Stimulated activated CD8-positive, alpha-beta memory T cell treated with anti-CD3 and anti-CD28 coated beads, Interleukin-4, amount 100 ng/mL, for 4 hours (primary cell): ENCODE results near the gene EHD2.

ENCODE experiments used
- DNase-seq, 2 donors: peaks; one replicate each; pipeline ENCODE4 v3.0.0-alpha.2; 2020; ENCODE audit warnings: low read depth in 2 of 2, low spot score in 1 of 2

EHD2 gene

DNA sequence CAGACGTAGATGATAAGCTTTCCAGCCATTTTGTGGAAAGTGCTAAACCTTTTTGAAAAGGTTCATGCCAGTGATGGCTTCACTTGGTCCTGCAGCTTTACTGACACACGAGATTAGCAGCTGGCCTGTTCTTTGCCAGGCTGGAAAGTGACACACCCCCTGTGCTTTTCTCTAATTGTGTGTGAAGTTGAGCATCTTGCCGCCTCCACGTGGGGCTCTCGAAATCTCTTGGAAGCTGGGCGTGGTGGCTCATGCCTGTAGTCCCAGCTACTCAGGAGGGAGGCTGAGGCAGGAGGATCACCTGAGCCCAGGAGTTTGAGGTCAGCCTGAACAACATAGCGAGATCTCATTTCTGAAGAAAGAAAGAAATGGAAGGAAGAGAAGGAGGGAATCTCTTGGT is 25.3 kb upstream of the EHD2 start:
- DNase-seq: no peak

DNA sequence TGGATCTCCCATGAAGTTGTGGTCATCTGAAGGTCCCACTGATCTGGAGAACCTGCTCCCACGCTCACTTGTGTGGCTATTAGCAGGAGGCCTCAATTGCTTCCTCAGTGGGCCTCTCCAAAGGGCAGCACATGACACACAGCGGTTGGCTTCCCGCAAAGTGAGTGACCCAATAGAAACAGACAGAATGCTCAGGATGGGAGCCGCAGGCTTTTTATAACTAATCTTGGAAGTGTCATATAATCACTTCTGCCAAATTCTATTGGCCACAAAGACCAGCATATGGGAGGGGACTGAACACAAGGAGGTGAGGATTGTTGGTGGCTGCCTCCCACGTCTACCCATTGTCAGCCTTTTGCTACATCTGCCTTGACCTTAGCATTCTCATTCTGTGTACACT is 22.1 kb upstream of the EHD2 start:
- DNase-seq: no peak

DNA sequence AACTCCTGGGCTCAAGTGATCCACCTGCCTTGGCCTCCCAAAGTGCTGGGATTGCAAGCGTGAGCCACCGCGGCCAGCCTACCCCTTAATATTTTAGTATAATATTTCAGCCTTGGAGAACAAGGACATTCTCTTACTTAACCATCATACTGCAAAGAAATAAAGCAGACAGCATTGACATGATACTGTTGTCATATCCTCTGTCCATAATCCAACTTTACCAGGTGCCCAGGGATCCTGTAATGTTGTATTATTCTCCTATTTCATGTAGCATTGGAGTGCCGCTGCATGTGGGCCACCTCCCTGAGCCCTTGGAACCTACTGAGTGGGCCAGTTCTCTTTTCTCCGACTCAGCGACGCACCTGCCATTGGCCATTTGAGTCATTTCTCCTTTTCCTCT is 21.4 kb upstream of the EHD2 start:
- DNase-seq: no peak

DNA sequence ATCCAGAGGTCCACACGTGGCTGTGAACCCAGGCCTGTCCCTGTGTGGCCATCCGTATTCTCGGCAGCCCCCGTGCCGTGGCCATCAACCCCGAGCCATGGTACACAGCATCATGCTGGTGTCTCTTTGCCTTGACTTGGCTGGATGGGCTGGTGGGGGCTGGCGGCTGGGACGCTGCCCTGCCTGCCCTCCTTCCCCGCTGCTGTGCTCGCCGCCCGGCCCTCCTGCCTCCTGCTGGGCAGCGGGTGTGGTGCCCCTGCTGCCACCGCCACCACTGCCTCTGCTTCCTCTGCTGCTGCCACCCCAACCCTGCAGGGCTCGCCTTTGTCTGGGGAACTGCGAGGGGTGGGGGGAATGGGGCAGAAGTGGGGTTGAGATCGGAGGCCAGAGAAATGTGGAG is 19.7 kb upstream of the EHD2 start:
- DNase-seq: no peak

DNA sequence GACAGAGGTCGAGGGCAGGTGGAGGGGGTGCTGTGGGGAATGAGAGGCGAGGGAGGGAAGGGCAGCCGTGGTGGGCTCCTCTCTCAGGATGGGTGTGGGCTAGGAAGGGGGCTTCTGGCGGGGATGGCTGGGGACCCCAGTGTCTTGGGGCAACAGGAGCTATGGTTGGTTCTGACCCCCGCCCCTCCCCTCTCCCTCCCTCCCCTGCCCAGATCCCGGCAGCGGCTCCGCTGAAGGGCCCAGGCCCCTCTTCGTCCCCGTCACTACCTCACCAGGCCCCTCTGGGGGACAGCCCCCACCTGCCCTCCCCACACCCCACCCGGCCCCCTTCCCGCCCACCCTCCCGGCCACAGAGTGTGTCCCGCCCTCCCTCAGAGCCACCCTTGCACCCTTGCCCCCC is 19.3 kb upstream of the EHD2 start:
- DNase-seq: no peak

DNA sequence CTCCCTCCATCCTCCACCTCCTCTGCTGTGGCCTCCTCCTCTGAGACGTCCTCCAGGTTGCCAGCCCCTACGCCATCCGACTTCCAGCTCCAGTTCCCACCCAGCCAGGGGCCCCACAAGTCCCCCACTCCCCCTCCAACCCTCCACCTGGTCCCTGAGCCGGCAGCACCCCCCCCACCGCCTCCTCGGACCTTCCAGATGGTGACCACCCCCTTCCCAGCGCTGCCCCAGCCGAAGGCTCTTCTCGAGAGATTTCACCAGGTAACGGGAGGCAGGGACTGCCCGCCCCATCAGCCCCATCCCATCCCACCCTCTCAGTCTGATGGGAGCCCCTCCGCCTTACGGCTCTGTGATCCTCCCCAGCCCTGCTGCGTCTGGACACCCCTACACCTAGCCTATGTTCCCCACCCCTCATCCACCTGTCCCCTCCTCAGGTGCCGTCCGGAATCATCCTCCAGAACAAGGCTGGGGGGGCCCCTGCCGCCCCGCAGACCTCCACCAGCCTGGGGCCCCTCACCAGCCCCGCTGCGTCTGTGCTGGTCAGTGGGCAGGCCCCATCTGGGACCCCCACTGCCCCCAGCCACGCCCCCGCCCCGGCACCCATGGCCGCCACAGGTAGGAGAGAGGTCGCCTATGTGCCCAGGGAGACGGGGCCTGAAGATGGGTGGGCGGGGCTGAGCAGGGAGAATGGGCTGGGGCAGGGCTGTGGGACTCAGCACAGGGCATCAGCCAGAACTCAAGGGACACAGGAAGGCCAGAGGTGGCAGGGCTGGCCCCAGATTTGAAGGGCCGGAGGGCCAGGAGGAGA is 18.6 kb upstream of the EHD2 start:
- DNase-seq: no peak

DNA sequence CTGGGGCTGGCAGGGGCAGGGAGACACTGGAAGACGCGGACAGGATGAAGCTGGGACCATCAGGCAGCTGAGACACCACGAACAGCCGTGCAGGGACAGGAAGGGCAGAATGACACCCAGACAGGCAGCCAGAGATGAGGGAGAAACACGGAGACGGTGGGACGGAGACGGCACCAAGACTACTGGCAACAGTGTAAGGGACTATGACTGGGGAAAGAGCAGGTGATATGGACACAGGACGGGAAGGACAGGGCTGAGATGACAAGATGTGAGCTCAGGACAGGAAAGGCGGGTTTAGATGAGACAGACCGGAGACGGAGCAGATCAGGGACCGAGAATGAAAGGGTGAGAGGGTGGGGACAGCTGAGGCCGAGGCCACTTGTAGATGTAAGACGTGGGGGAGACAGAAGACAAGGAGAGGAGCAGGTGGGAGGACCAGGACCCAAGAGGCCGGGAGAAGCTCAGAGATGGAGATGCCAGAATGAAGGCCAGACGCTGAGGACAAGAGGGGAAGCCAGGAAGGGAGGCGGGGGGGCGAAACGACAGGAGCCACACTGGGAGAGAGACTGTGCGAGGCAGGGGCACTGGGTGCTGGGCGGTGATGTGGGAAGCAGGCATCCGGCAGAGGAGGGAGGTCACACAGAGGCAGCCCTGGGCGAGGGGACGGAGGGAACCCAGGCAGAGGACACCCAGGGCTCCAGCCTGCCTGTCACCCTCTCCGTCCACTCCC is 17.5 kb upstream of the EHD2 start:
- DNase-seq: no peak

DNA sequence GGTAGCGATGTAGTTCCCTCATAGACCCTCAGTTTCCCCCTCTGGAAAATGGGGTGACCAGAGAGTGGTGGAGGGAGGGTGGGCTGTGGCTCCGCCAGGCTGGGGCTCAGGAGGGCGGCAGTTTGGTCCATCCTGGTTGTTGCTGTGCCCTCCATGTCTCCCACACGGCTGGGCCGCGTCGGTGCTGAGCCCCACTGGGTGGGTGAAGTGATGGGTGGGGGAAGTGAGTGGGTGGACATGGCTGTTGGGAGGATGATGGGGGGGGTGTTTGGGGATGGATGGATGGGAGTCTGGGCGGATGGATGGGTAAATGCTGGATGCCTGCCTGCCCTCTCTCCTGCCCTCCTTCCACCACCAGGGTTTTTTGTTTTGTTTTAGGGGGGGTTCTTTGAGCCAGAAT is 16.6 kb upstream of the EHD2 start:
- DNase-seq: no peak

DNA sequence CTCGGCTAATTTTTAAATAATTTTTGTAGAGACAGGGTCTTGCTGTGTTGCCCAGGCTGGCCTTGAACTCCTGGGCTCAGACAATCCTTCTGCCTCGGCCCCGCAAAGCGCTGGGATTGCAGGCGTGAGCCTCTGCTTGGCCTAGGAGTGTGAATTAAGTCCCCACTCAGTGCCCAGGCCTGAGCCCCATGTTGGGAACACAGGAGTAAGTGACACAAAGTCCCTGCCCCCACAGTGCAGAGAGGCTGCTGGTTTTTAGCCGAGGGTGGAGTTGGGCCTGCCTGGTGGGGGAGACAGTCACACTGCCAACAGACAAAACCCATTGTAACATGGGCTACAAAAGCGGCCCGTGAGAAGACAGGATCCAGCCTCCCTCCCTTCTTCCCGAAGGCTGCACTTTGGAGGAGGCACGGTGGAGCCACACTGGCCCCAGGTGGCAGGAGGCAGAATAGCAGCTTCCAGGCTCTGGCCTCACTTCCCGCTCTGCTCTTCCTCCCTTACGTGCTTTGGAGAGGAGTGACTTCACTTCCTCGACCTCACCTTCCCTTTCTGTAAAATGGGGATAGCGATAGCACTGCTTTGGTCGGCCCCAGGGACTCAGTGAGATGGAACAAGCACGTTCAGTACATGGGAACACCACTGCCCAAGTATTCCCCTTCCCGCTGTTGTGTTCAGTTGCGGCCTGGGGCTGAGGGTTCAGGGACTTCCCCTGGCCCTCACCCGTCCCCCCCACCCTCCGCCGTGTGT is 15.2 kb upstream of the EHD2 start:
- DNase-seq: peak in 1 of 2 donors; percentile 8

DNA sequence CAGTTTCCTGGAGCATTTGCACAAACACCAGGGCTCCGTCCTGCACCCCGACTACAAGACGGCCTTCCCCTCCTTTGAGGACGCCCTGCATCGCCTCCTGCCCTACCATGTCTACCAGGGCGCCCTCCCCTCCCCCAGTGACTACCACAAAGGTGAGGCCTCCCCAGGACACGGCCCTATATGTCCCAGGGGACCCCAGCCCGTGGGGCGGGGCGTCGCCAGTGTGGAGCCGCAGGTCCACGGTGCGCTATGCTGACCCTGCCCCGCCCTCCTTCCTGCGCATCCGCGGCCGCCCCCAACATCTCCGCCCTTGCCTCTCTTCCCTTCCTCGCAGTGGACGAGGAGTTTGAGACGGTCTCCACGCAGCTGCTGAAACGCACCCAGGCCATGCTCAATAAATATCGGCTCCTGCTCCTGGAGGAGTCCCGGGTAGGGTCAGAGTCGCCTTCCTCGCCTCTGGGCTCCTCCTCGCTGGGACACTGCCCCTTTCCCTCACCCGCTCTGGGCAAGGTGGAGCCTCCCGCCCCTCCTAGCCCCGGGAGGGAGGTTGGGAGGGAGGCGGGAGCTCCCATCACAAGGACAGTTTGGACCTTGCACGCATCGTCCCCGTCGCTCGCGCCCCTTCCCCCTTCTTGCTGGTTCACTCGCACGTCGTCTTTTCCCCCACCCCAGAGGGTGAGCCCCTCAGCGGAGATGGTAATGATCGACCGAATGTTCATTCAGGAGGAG is 14.4 kb upstream of the EHD2 start:
- no peak for DNase-seq

DNA sequence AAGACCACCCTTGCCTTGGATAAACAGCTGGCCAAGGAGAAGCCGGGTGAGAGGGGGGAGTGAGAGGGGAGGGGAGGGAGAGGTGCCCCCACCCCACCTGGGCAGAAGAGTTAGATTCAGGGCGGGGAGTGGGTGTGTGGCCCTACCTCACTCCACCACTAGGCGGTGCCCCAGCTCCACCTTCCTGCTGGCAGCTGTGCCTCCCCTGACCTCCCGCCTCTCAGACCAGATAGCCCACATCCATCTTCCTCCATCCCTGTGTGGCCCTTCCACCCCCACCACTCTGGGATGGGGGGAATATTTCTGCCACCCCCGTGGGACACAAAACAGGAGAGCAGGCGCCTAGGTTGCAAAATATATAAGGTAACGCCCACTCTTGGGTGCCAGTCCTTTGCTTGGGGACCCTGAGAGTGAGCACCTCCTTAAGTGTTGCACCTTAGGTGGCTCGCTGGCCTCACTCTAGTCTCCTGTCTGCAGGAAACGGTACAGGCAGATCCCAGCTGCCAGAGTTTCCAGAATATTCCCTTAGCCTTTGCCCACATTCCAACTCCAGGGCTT is 13.8 kb upstream of the EHD2 start:
- peak in 1 of 2 donors; percentile 18 for DNase-seq

DNA sequence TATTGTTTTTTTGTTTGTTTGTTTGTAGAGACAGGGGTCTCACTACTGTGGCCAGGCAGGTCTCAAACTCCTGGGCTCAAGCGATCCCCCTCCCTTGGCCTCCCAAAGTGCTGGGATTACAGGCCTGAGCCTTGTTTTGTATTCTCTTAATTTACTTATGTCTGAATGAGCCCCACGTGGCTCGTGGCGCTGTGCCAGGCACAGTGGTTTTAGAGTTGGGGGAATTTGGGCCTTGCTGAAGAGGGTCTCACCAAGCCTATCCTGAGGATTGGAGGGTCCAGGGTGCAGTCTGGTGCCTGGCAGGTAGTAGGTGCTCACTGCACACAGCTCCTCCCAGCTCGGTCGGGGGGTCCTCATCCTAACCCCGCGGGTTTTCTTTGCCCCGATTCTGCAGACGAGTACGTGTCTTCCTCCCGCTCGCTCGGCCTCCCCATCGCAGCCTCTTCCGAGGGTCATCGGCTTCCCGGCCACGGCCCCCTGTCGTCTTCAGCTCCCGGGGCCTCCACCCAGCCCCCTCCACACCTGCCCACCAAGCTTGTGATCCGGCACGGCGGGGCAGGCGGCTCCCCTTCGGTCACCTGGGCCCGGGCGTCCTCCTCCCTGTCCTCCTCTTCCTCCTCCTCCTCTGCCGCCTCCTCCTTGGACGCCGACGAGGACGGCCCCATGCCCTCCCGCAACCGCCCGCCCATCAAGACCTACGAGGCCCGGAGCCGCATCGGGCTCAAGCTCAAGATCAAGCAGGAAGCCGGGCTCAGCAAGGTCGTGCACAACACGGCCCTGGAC is 12.1 kb upstream of the EHD2 start:
- DNase-seq: no peak

DNA sequence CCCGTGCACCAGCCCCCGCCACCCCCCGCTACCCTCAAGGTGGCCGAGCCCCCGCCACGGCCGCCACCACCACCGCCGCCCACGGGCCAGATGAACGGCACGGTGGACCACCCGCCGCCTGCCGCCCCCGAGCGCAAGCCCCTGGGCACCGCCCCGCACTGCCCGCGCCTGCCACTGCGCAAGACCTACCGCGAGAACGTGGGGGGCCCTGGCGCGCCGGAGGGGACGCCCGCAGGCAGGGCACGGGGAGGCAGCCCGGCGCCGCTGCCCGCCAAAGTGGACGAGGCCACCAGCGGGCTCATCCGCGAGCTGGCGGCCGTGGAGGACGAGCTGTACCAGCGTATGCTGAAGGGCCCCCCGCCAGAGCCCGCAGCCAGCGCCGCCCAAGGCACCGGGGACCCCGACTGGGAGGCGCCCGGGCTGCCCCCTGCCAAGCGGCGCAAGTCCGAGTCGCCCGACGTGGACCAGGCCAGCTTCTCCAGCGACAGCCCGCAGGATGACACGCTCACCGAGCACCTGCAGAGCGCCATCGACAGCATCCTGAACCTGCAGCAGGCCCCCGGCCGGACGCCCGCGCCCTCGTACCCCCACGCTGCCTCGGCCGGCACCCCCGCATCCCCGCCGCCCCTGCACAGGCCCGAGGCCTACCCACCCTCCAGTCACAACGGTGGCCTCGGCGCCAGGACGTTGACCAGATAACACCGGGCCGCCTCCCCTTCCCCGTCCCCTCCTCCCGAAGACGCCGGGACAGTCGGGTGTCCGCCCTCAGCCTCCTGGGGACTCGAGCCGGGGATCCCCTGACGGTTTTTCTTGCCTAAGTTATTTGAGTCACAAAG is 11.3 kb upstream of the EHD2 start:
- no peak for DNase-seq

DNA sequence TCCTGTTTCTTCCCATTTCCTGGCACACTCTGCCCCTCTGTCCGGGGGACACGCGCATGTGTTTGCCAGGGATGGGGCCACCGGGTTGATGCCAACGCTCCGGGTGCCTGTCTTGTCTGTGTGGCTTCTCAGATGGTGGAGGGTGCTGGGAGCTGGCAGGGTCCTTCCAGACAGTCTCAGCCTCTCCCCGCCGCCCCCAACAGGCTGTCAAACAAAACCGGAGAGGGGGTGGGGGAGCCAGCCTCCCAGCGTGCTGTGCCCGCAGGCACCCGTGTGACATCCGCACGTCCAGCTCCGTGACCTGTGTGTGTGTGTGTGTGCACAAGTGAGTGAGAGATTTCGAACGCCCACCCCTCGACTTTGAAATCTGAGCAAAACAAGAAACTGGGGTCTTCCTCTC is 10.6 kb upstream of the EHD2 start:
- DNase-seq: no peak

DNA sequence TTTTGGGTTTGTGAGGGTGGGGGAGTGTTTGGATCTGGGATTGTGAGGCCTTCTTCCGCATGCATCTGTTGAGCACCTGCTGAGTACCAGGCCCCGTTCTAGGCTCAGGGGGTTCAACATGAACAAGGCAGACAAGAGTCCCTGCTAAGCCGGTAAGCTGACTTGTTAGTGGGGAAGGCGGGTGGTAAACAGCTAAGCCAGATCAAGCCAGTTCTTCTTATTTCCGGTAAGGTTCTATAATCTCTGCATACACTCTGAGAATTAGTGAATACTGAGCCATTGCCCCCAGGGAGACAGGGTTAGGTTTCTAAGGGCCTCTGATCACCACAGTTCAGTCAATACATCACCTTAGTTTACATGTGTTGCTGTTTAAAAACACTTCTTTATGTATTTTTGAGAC is 9.9 kb upstream of the EHD2 start:
- no peak for DNase-seq

DNA sequence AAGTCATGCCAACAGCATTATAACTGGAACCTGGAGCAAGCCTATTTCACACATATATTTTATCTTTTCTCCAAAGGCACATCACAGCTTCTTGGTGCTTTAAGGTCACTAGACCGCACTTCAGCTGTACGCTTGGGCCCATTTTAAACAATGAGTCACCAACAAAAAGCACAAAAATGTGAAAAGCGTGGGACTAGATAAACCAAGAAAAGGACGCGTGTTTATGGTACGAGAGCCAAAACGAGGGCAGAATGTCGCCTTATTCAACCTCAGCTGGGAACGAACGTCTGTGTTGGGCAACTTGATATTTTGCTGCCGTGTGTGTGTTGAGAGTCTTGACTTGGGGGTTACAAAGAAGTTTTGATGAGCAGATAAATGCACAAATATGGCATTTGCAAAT is 9.2 kb upstream of the EHD2 start:
- no peak for DNase-seq

DNA sequence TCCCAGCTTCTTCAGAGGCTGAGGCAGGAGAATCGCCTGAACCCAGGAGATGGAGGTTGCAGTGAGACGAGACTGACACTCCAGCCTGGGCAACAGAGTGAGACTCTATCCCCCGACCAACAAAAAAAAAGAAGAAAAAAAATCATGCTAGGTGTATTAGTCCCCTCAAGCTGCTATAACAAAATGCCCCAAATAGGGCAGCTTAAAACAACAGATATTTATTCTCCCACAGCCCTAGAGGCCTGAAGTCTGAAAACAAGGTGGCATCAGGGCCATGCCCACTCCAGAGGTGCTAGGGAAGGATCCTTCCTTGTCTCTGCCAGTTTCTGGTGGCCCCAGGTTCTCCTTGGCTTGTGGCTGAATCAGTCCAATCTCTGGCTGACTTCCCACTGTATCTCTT is 8.6 kb upstream of the EHD2 start:
- no peak for DNase-seq

DNA sequence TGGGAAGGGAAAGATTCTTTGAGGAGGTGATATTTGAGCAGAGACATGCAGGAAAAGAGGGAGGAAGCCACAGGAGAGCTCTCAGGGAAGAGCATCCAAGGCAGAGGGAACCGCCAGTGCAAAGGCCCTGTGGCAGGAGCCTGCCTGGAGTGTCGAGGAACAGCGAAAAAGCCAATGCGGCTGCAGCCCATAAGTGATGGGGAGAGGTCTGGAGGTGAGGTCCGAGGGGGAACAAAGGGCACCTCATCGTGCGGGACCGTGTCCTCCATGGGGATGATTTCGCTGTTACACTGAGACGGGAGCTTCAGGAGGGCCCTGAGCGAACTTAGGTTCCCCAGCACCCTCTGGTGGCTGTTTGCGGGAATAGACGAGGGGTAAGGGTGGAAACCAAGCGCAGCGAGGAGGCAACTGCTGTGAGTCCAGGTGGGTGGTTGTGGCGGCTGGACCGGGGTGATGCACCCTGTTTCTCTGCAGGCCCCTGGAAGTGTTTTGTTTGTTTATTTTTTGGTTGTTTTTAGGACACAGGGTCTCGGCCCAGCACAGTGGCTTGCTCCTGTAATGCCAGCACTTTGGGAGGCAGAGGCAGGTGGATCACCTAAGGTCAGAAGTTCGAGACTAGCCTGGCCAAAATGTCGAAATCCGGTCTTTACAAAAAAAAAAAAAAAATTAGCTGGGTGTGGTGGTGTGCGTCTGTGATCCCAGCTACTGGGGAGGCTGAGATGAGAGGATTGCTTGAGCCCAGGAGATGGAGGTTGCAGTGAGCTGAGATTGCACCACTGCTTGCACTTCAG is 5.9 kb upstream of the EHD2 start:
- DNase-seq: peak; percentile 45 to 56
